Measurements from ENCODE around the gene AIF1.

- TF ChIP-seq CTCF (IDR thresholded peaks at IDR 0.05) (no peak), POLR2A (IDR thresholded peaks at IDR 0.05) (no peak)
Observed at GRCh38 chr6:31631209-31631608, 16.2 kb downstream of the AIF1 start.
